ENCODE data around the gene CWC27.

The CWC27 gene

GRCh38 chr5:65034029-65034812, 265.5 kb downstream of the CWC27 start:
- DNase-seq (ENCODE audit: low read depth in 1 of 2, low spot score in 1 of 2): no peak

DNA sequence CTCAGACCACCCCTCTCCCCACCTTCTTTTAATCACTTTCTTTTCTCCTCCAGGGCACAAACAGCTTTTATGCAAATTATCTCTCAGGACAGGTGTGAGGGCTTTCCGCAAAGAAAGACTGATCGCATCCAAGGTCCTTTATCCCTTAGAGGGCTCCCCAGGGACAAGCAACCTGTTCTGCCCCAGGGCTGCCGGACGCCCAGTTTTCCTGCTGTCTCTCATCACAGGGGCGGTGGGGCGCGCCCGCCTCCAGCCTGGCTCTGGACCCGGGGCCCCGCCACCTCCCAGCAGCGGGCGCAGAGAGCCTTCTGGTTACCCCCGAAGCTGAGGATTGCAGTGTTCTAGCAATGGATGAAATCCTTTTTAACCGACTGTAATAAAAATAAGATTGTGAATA, 266.1 kb downstream of the CWC27 start:
- DNase-seq (ENCODE audit: low read depth in 1 of 2, low spot score in 1 of 2): no peak

- DNase-seq (ENCODE audit: low read depth in 1 of 2, low spot score in 1 of 2): peak; percentile 39 to 64
Measured at GRCh38 chr5:65035211-65036206, 266.8 kb downstream of the CWC27 start.

DNA sequence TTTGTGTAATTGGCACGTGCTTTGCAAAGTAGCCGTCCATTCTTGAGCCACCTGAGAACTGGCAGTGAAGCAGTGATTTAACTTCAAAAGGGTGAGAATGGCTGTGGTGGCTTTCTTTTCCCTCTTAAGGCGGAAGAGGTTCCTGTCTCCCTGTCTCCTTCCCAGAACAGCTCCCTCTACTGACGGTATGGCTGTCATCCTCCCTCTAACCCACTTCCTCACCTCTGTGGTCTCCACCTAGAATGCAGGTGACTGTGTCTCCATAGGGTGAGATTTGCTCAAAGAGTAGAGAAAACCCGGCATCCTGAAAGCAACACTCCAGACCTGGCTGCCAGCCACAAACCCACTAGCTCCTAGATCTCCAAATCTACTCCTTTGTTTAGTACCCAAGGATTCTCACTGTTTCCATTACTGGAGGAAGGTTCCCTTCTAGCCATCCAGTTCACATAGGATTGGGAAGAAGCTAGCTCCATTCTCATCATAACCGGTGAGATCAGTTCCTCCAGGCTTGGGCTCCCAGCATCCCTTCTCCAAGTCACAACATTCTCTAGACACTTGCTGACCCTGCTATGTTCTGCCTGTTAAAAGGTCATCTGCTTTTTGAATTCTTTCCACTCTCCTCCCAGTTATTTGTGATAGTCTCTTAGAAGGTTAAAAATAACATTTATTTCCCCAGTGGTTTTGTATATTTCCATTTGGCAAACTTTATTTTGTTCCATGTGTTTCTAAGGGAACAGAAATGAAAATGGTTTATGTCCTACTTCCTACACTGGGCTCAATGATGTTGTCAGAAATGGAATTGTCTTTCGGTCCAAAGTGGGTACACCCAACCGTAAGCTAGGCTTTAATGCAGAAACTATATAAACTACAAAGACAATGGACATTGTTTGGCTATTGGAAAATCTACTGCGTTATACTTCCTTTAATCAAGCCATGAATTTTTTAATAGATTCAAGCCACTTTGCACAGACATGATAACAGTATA, 269.4 kb downstream of the CWC27 start:
- no peak for DNase-seq (ENCODE audit: low read depth in 1 of 2, low spot score in 1 of 2)

GRCh38 chr5:65041296-65042158, 272.8 kb downstream of the CWC27 start:
- DNase-seq (ENCODE audit: low read depth in 1 of 2, low spot score in 1 of 2): no peak

DNA sequence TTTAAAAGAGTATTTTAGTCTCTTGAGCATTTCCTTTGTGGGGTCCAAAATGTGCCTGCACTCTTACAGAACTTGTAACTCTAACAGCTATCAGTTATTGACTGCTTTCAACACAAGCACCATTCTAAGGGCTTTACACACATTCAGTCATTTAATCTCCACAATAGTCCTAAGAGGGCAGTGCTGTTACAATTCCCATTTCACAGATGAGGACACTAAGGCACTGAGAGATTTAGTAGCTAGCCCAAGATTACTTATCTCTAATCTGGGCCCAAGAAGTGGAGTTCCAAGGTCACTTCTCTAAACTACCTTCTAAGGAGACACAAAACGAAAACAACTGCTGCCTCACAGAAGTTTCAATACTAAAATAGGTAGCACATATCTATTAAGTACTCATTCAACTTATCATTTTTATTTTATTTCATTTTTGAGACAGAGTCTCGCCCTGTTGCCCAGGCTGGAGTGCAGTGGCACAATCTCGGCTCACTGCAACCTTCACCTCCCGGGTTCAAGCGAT, 275.2 kb downstream of the CWC27 start:
- DNase-seq (ENCODE audit: low read depth in 1 of 2, low spot score in 1 of 2): no peak

- no peak for DNase-seq (ENCODE audit: low read depth in 1 of 2, low spot score in 1 of 2)
Measured at GRCh38 chr5:65047225-65047624, 278.5 kb downstream of the CWC27 start.

- no peak for DNase-seq (ENCODE audit: low read depth in 1 of 2, low spot score in 1 of 2)
Measured at GRCh38 chr5:65047948-65048690, 279.4 kb downstream of the CWC27 start.

DNA sequence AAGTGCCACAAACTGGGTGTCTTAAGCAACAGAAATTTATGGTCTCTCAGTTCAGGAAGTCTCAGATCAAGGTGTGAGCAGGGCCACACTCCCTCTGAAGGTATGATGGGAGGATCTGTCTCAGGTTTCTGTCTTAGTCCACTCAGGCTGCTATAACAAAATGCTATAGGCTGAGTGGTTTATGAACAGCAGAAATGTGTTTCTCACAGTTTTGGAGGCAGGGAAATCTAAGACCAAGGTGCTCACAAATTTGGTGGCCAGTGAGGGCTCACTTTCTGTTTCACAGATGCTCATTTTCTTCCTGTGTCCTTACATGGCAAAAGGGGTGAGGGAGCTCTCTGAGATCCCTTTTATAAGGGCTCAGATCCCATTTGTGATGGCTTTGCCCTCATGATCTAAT, 281.4 kb downstream of the CWC27 start:
- DNase-seq (ENCODE audit: low read depth in 1 of 2, low spot score in 1 of 2): no peak

- no peak for DNase-seq (ENCODE audit: low read depth in 1 of 2, low spot score in 1 of 2)
Measured at GRCh38 chr5:65050826-65051498, 282.2 kb downstream of the CWC27 start.

GRCh38 chr5:65055938-65056337, 287.2 kb downstream of the CWC27 start:
- DNase-seq (ENCODE audit: low read depth in 1 of 2, low spot score in 1 of 2): no peak

DNA sequence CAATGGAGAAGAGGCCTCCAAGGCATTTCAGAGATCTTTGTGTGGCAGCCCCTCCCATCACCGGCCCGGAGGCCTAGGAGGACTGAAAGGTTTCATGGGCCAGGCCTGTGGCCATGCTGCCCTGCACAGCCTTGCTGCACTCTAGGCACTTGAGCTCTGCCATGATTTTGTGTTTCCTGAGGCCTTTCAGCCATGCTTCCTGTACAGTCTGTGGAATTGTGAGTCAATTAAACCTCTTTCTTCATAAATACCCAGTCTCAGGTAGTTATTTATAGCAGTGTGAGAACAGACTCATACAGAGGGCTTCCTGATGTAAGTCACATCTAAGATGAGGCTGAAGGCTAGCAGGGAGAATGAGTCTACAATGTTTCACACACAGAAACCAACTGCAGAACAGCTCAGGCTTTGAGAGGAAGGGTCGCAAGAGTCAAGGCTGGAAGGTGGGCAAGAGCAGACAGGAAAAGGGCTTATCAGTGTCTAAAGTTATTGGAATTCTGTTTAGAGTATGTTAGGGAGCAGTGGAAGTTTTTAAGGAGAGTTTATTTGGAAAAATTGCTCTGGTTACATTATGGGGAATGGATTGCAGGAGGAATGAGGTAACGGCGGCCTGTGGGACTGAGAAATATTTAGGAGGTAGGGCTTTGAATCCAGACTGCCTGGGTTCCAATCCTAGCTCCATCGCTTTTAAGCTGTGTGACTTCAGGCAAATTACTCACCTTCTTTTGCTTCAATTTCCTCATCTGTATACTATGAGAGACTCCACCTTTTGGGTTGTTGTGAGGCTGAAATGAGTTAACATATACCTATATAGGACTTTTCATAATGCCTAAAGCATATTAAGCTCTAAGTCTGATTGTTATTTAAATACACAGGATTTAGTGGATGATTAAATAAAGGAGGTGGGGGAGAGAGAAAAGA, 291.2 kb downstream of the CWC27 start:
- no peak for DNase-seq (ENCODE audit: low read depth in 1 of 2, low spot score in 1 of 2)

DNA sequence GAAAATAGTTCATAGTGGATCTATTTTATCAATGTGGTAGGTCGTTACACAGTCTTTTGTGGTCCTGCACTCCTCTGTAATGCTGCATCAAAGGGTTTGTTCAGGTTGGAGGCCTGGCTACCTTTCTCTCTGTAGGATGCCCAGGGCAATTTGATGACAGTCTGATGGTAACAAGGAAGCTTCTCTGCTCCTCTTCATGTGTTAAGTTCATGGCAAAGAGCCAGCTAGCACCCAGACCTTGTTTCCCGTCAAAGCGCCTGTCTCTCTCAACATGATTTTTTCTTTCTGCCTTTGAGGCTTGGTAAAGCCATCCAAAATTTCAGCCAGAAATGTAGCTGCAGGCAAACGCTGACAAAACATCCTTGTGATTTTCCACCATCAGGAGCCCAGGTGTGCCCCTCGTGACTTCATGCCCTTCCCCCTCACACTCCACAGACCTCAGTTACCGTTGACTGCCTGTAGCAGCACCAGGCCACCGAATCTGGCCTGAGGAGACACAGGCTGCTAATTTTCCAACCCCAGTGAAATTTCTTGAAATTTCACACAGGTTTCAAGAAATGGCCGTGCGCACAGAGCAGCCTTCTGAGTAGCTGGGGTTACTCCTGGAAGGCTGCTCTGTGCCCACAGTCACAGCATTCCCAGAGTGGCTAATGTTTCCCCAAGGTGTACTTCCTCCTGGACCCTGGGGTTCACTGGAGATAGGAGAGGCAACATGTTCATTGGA, 292.7 kb downstream of the CWC27 start:
- no peak for DNase-seq (ENCODE audit: low read depth in 1 of 2, low spot score in 1 of 2)

DNA sequence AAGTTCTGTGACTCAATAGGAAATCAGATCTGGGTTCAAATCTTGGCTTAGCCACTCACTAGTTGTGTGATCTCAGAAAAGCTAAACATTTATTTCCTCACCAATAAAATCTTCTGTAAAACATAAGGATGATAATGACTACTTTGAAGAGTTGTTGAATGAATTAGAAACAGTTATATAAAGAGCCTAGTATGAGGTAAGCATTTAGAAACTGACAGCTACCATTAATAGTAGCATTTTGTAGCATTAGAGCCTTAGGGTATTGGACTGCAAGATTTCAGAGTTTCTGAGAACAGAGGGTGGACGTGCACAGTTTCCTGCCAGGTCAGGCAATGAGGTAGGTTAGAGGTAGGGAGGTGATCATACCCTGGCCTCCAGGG, 293.2 kb downstream of the CWC27 start:
- no peak for DNase-seq (ENCODE audit: low read depth in 1 of 2, low spot score in 1 of 2)

- no peak for DNase-seq (ENCODE audit: low read depth in 1 of 2, low spot score in 1 of 2)
Measured at GRCh38 chr5:65062469-65063083, 293.8 kb downstream of the CWC27 start.

- DNase-seq (ENCODE audit: low read depth in 1 of 2, low spot score in 1 of 2): no peak
Measured at GRCh38 chr5:65065001-65065511, 296.3 kb downstream of the CWC27 start.
